ENCODE measurements around the gene GPR75. TPM values are rescaled to one million over a fixed set of nuclear protein-coding genes. Genes with fewer than 3 reads are reported as not detected.

GPR75 gene
- 1 to 10 TPM; 3.3 to 3.7 TPM for total RNA-seq

- CTCF ChIA-PET: no interaction called here
- Mint-ChIP-seq H3K4me3 (no peak within 1 kb of the TSS), H3K9me3 (ENCODE audit: low read depth) (no peaks in the 10 kb centered on the region), H3K4me1 (no peaks in the 10 kb centered on the region), H3K36me3 (peaks cover 13% of the 10 kb centered on the region), H3K27ac (no peak within 1 kb of the TSS), H3K27me3 (no peaks in the 10 kb centered on the region)
- ATAC-seq (no peak), DNase-seq (no peak)
Measured at GRCh38 chr2:53859206-53860181, at the start of gene GPR75. GPR75 (minus strand) TSS chr2:53859967; CDS start chr2:53854756, 5,211 bp downstream.

- H3K27me3 Mint-ChIP-seq: no peaks in the 10 kb centered on the region
- H3K4me1 Mint-ChIP-seq: no peaks in the 10 kb centered on the region
- ATAC-seq (no peak), DNase-seq (no peak)
- CTCF ChIA-PET: no interaction called here
- no peak overlapping the region for H3K27ac Mint-ChIP-seq
- H3K4me3 Mint-ChIP-seq: no peak overlapping the region
- no peaks in the 10 kb centered on the region for H3K9me3 Mint-ChIP-seq (ENCODE audit: low read depth)
- peaks cover 42% of the 10 kb centered on the region for H3K36me3 Mint-ChIP-seq
Measured at GRCh38 chr2:53907582-53907981, 47.8 kb upstream of the GPR75 start.

GRCh38 chr2:53905396-53905795 is 45.6 kb upstream of the GPR75 start:
- no peak for DNase-seq
- H3K4me1 Mint-ChIP-seq: no peaks in the 10 kb centered on the region
- H3K36me3 Mint-ChIP-seq: peaks cover 44% of the 10 kb centered on the region
- H3K27ac Mint-ChIP-seq: no peak overlapping the region
- ATAC-seq: no peak
- no peaks in the 10 kb centered on the region for H3K27me3 Mint-ChIP-seq
- H3K9me3 Mint-ChIP-seq (ENCODE audit: low read depth): no peaks in the 10 kb centered on the region
- H3K4me3 Mint-ChIP-seq: no peak overlapping the region
- CTCF ChIA-PET: no interaction called here

GRCh38 chr2:53903011-53903410 is 43.2 kb upstream of the GPR75 start:
- no peak for ATAC-seq
- H3K27me3 Mint-ChIP-seq: no peaks in the 10 kb centered on the region
- CTCF ChIA-PET: no interaction called here
- H3K27ac Mint-ChIP-seq: no peak overlapping the region
- no peaks in the 10 kb centered on the region for H3K4me1 Mint-ChIP-seq
- no peak overlapping the region for H3K4me3 Mint-ChIP-seq
- no peak for DNase-seq
- H3K36me3 Mint-ChIP-seq: peaks cover 43% of the 10 kb centered on the region
- H3K9me3 Mint-ChIP-seq (ENCODE audit: low read depth): no peaks in the 10 kb centered on the region

- H3K36me3 Mint-ChIP-seq: peaks cover 36% of the 10 kb centered on the region
- no peak overlapping the region for H3K27ac Mint-ChIP-seq
- ATAC-seq (no peak), DNase-seq (no peak)
- H3K4me1 Mint-ChIP-seq: no peaks in the 10 kb centered on the region
- no peak overlapping the region for H3K4me3 Mint-ChIP-seq
- CTCF ChIA-PET: no interaction called here
- no peaks in the 10 kb centered on the region for H3K9me3 Mint-ChIP-seq (ENCODE audit: low read depth)
- no peaks in the 10 kb centered on the region for H3K27me3 Mint-ChIP-seq
Measured at GRCh38 chr2:53901192-53901591, 41.4 kb upstream of the GPR75 start.

GRCh38 chr2:53896864-53897263 is 37.1 kb upstream of the GPR75 start:
- DNase-seq: no peak
- Mint-ChIP-seq H3K36me3 (peaks cover 44% of the 10 kb centered on the region), H3K9me3 (ENCODE audit: low read depth) (no peaks in the 10 kb centered on the region), H3K4me3 (no peak overlapping the region), H3K27me3 (no peaks in the 10 kb centered on the region), H3K27ac (no peak overlapping the region), H3K4me1 (no peaks in the 10 kb centered on the region)
- CTCF ChIA-PET: no interaction called here
- ATAC-seq: no peak

- Mint-ChIP-seq H3K9me3 (ENCODE audit: low read depth) (no peaks in the 10 kb centered on the region), H3K36me3 (peaks cover 65% of the 10 kb centered on the region), H3K4me1 (peaks cover 18% of the 10 kb centered on the region), H3K4me3 (no peak overlapping the region), H3K27me3 (no peaks in the 10 kb centered on the region), H3K27ac (no peak overlapping the region)
- DNase-seq (no peak), ATAC-seq (no peak)
- CTCF ChIA-PET: interaction anchor here (1.4 kb wide), 1 partner anchor 167 kb away, joined by 4 read pairs; no protein-coding TSS in a partner anchor
Measured at GRCh38 chr2:53886406-53887280, 26.9 kb upstream of the GPR75 start.

GRCh38 chr2:53884883-53885282 is 25.1 kb upstream of the GPR75 start:
- H3K27ac Mint-ChIP-seq: no peak overlapping the region
- no peak overlapping the region for H3K4me3 Mint-ChIP-seq
- no peak for DNase-seq
- no peak for ATAC-seq
- H3K9me3 Mint-ChIP-seq (ENCODE audit: low read depth): no peaks in the 10 kb centered on the region
- no peaks in the 10 kb centered on the region for H3K27me3 Mint-ChIP-seq
- CTCF ChIA-PET: interaction anchor here (1.4 kb wide), 1 partner anchor 168 kb away, joined by 4 read pairs; no protein-coding TSS in a partner anchor
- H3K36me3 Mint-ChIP-seq: peaks cover 67% of the 10 kb centered on the region
- peaks cover 18% of the 10 kb centered on the region for H3K4me1 Mint-ChIP-seq

- DNase-seq (no peak), ATAC-seq (no peak)
- no peak overlapping the region for H3K4me3 Mint-ChIP-seq
- H3K9me3 Mint-ChIP-seq (ENCODE audit: low read depth): no peaks in the 10 kb centered on the region
- H3K27ac Mint-ChIP-seq: no peak overlapping the region
- H3K4me1 Mint-ChIP-seq: peaks cover 16% of the 10 kb centered on the region
- CTCF ChIA-PET: no interaction called here
- H3K36me3 Mint-ChIP-seq: peaks cover 62% of the 10 kb centered on the region
- H3K27me3 Mint-ChIP-seq: no peaks in the 10 kb centered on the region
Measured at GRCh38 chr2:53881986-53882385, 22.2 kb upstream of the GPR75 start.

- Mint-ChIP-seq H3K9me3 (ENCODE audit: low read depth) (no peaks in the 10 kb centered on the region), H3K4me1 (peaks cover 10% of the 10 kb centered on the region), H3K27me3 (no peaks in the 10 kb centered on the region), H3K36me3 (peaks cover 56% of the 10 kb centered on the region), H3K27ac (no peak overlapping the region), H3K4me3 (no peak overlapping the region)
- CTCF ChIA-PET: no interaction called here
- ATAC-seq: no peak
- no peak for DNase-seq
Measured at GRCh38 chr2:53881360-53881759, 21.6 kb upstream of the GPR75 start.

- Mint-ChIP-seq H3K27me3 (no peaks in the 10 kb centered on the region), H3K4me1 (peaks cover 7% of the 10 kb centered on the region), H3K4me3 (no peak overlapping the region), H3K9me3 (ENCODE audit: low read depth) (no peaks in the 10 kb centered on the region), H3K27ac (no peak overlapping the region), H3K36me3 (peaks cover 57% of the 10 kb centered on the region)
- ATAC-seq (no peak), DNase-seq (no peak)
- CTCF ChIA-PET: no interaction called here
Measured at GRCh38 chr2:53880756-53881155, 21.0 kb upstream of the GPR75 start.

GRCh38 chr2:53877556-53877955 is 17.8 kb upstream of the GPR75 start:
- Mint-ChIP-seq H3K4me3 (no peak overlapping the region), H3K9me3 (ENCODE audit: low read depth) (no peaks in the 10 kb centered on the region), H3K27ac (no peak overlapping the region), H3K27me3 (no peaks in the 10 kb centered on the region), H3K36me3 (peaks cover 46% of the 10 kb centered on the region), H3K4me1 (no peaks in the 10 kb centered on the region)
- CTCF ChIA-PET: interaction anchor here (1.2 kb wide), 1 partner anchor 161 kb away, joined by 3 read pairs; no protein-coding TSS in a partner anchor
- ATAC-seq (no peak), DNase-seq (no peak)

- Mint-ChIP-seq H3K4me1 (no peaks in the 10 kb centered on the region), H3K9me3 (ENCODE audit: low read depth) (no peaks in the 10 kb centered on the region)
- CTCF ChIA-PET: interaction anchor here (1.2 kb wide), 1 partner anchor 160 kb away, joined by 3 read pairs; no protein-coding TSS in a partner anchor
Measured at GRCh38 chr2:53877112-53877511, 17.3 kb upstream of the GPR75 start.

More at GRCh38 chr2:53877112-53877511, 17.3 kb upstream of the GPR75 start:
- H3K27ac Mint-ChIP-seq: no peak overlapping the region
- ATAC-seq (no peak), DNase-seq (no peak)
- H3K4me3 Mint-ChIP-seq: no peak overlapping the region
- no peaks in the 10 kb centered on the region for H3K27me3 Mint-ChIP-seq
- peaks cover 43% of the 10 kb centered on the region for H3K36me3 Mint-ChIP-seq
